Measurements from ENCODE around the gene TENM4.

GRCh38 chr11:79068356-79068755 is 372.5 kb downstream of the TENM4 start:
- TF ChIP-seq EP300 (IDR thresholded peaks at IDR 0.05) = no peak
- no peak for TF ChIP-seq CTCF (IDR thresholded peaks at IDR 0.05)
- TF ChIP-seq POLR2AphosphoS5 (IDR thresholded peaks at IDR 0.05) = no peak
- TF ChIP-seq POLR2A (IDR thresholded peaks at IDR 0.05) = no peak
